Activated CD4-positive, alpha-beta T cell treated with anti-CD3 and anti-CD28 coated beads for 48 hours (primary cell): ENCODE results near the gene PRDM5.

ENCODE experiments used
- DNase-seq: peaks from one replicate; pipeline ENCODE4 v3.0.0-alpha.2; 2020

Gene PRDM5

GRCh38 chr4:120853161-120853935, 69.2 kb downstream of the PRDM5 start:
- DNase-seq, result no peak

- no peak for DNase-seq
These were observed 72.4 kb downstream of the PRDM5 start for GRCh38 chr4:120850018-120850599.

- DNase-seq, result no peak
These were observed 75.4 kb downstream of the PRDM5 start for GRCh38 chr4:120847019-120847582.

- peak; percentile 33 for DNase-seq
These were observed 78.0 kb downstream of the PRDM5 start for GRCh38 chr4:120844528-120844921.

- peak; percentile 22 for DNase-seq
These were observed 78.5 kb downstream of the PRDM5 start for GRCh38 chr4:120843849-120844527.

- no peak for DNase-seq
These were observed 80.5 kb downstream of the PRDM5 start for GRCh38 chr4:120842031-120842430.

- DNase-seq, result no peak
These were observed 80.9 kb downstream of the PRDM5 start for GRCh38 chr4:120841580-120841979.

- no peak for DNase-seq
These were observed 82.4 kb downstream of the PRDM5 start for GRCh38 chr4:120839974-120840751.

GRCh38 chr4:120839334-120839973, 83.1 kb downstream of the PRDM5 start:
- no peak for DNase-seq

GRCh38 chr4:120838784-120839183, 83.7 kb downstream of the PRDM5 start:
- no peak for DNase-seq

- DNase-seq, result no peak
These were observed 84.9 kb downstream of the PRDM5 start for GRCh38 chr4:120837656-120838055.

GRCh38 chr4:120835342-120835741, 87.2 kb downstream of the PRDM5 start:
- DNase-seq, result no peak

- DNase-seq, result no peak
These were observed 92.3 kb downstream of the PRDM5 start for GRCh38 chr4:120830204-120830603.

- DNase-seq, result no peak
These were observed 93.3 kb downstream of the PRDM5 start for GRCh38 chr4:120829113-120829831.

- no peak for DNase-seq
These were observed 95.7 kb downstream of the PRDM5 start for GRCh38 chr4:120826853-120827252.

- DNase-seq, result no peak
These were observed 96.1 kb downstream of the PRDM5 start for GRCh38 chr4:120826449-120826848.

- no peak for DNase-seq
These were observed 97.6 kb downstream of the PRDM5 start for GRCh38 chr4:120824946-120825345.

GRCh38 chr4:120821977-120822376, 100.5 kb downstream of the PRDM5 start:
- no peak for DNase-seq

GRCh38 chr4:120821029-120821428, 101.5 kb downstream of the PRDM5 start:
- no peak for DNase-seq

GRCh38 chr4:120819805-120820437, 102.6 kb downstream of the PRDM5 start:
- no peak for DNase-seq

GRCh38 chr4:120816296-120816965, 106.1 kb downstream of the PRDM5 start:
- DNase-seq, result no peak
